GM18498 (cell line): ENCODE data around the gene USH1G.
"Not testable (repeated sequence)": the region's sequence is repeated elsewhere in the genome, so short reads cannot be mapped to it uniquely, and the experiment has no call there.

ENCODE experiments used
- ATAC-seq: cut with Tn5 transposase; IDR thresholded peaks from one replicate; pipeline ENCODE4 v1.9.1; 2021; ENCODE audit warnings: mild to moderate bottlenecking, moderate library complexity; ENCODE audit not compliant: unreplicated experiment

The USH1G gene

GRCh38 chr17:74906214-74906793 is 16.8 kb downstream of the USH1G start:
- ATAC-seq: not testable (repeated sequence)

GRCh38 chr17:74904687-74905409 is 18.2 kb downstream of the USH1G start:
- ATAC-seq: no peak

GRCh38 chr17:74903671-74904070 is 19.4 kb downstream of the USH1G start:
- ATAC-seq: no peak

DNA sequence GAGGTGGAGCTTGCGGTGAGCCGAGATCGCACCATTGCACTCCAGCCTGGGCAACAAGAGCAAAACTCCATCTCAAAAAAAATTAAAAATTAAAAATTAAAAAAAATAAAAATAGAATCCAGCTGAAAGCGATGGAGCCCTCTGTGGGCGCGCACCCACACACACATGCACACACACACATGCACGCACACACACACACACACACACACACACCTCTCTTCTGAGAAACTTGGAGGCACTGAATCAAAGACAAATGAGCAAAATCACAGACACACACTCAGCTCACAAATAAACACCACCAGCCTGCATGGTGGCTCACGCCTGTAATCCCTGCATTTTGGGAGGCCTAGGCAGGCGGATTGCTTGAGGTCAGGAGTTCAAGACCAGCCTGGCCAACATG is 20.0 kb downstream of the USH1G start:
- no peak for ATAC-seq

DNA sequence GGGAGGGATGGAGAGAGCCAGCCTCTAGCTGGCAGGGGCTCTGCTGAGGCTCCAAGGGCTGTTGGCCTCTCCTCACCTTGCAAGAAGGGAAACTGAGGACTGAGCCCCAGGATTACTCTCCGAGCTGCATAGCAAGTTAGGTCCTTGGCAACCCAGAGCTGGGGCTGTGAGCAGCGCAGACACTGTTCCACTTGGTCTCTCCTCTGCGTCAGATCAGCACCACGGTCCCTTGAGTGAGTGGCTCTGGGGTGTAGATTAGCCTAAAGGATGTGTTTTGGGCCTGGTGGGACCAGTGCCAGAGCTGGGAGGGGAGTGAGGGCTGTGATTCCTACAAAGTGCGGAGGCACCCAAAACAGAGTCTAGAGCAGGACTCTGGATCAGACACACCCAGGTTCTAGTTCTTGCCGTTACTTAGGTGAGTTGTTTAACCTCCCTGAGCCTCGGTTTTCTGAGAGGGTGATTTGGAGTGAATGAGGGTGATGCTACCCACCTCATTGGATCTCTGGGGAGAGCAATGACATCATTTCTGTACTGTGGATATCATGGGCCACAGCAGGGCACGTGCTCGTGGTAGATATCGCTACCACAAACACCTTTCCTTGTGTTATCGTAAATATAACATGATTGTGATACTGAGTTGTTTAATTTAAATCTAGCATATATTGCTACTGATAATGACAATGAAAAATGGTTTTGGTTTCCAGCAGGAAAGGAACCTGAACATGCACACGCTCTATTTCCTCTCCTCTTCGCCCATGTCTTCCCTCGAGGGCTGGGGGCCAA is 21.5 kb downstream of the USH1G start:
- ATAC-seq: no peak

GRCh38 chr17:74900208-74900607 is 22.8 kb downstream of the USH1G start:
- ATAC-seq: no peak

DNA sequence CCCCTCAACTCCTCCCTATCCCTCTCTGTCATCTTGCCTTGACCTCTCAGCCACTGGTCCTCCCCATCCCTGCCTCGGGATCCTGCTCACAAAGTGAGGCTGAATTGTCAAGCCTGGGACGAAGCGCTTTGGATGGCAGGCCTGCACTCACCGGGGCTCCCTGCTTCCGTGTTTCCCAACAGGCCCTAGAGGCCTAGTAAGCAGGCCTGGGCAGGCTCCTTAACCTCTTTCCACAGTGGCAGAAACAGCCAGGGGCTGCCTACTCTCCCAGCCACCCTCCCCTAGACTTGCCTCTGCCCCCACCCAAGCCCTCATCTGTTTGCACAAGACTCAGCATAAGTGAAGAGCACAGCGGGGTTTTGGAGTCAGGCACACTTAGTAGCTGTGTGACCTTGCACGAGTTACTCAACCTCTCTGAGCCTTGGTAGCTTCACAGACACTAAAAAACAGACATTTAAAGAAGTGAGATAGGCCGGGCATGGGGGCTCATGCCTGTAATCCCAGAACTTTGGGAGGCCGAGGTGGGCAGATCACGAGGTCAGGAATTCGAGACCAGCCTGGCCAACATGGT is 24.6 kb downstream of the USH1G start:
- no peak for ATAC-seq

GRCh38 chr17:74893936-74894671 is 29.0 kb downstream of the USH1G start:
- ATAC-seq: no peak

DNA sequence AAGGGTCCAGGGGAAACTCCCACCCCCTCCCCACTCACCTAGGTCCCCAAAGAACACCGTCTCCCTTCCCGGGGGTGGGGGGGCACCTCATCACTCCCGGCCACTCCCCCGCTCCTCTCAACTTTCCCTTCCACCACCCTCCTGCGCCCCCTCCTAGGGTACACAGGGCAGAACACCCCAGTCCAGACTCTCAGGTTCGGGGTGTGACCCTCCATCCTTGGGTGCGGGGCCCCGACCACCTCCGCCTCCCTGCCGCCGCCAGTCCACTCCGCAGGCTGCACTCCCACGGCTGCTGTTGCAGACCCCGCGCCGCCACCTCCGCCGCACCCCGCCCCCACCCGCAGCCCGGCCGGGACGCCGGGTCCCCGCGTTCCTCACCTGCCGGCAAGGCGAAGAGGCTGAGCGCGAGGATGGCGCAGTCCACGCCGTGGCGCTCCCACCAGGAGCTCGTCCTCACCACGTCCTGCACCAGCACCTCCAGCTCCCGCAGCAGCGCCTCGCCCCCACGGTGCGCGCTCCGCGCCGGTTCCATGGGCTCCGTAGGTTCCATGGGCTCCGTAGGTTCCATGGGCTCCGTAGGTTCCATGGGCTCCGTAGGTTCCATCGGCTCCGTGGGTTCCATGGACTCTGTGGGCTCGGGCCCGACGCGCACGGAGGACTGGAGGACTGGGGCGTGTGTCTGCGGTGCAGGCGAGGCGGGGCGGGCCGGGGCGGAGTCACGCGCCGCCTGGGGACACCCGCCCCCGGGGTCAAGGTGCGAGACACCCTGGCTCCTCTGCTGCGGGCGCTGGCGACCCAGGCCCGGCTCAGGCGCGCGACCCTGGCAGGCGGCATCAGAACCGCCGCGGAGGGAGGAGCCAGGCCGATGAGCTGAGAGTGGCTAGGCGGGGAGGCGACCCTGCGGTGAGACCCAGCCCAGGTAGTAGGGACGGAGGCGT is 29.8 kb downstream of the USH1G start, which contains the start of gene FADS6:
TSS of gene FADS6 (minus strand) at position 660 of the 938 bp plus-strand sequence. CDS start at position 622, 38 bp downstream.
- no peak for ATAC-seq

GRCh38 chr17:74892013-74892841 is 30.8 kb downstream of the USH1G start:
- ATAC-seq: no peak

- no peak for ATAC-seq
These were observed 32.5 kb downstream of the USH1G start for GRCh38 chr17:74890554-74890953.

GRCh38 chr17:74888469-74888868 is 34.6 kb downstream of the USH1G start:
- no peak for ATAC-seq

GRCh38 chr17:74883241-74883745 is 39.8 kb downstream of the USH1G start:
- no peak for ATAC-seq

DNA sequence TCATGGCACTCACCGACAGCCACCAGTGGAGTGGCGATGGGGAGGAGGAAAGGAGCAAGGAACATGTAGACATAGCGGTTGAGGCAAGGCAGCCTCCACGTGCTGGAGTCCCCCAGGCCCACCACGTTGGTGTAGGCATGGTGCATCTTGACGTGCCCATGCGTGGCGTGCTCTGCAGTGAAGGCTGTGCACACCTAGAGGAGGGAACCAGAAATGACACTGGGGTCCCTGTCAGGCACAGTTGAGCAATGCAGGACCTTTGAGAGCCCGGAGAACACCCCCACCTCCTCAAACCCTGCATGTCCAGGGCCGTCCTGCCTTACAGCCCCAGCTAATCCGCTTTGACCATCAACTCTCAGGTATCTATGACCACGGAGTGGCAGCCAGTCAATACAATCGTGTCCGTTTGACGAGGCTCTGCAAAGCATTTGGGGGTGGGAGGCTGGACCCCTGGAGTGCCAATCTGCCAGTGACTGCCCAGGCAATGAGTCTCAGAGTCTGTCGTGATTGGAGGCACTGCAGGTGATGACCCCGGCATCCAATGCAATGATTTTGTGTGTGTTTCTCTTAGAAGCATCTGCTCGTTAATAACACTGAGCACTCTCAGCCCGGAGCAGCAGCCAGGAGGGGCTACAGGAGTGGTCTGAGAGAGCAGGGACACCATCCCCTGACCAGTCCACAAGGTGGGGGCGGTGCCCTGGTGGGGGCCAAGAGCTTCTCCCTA is 40.4 kb downstream of the USH1G start:
- no peak for ATAC-seq

GRCh38 chr17:74881073-74881472 is 42.0 kb downstream of the USH1G start:
- no peak for ATAC-seq

DNA sequence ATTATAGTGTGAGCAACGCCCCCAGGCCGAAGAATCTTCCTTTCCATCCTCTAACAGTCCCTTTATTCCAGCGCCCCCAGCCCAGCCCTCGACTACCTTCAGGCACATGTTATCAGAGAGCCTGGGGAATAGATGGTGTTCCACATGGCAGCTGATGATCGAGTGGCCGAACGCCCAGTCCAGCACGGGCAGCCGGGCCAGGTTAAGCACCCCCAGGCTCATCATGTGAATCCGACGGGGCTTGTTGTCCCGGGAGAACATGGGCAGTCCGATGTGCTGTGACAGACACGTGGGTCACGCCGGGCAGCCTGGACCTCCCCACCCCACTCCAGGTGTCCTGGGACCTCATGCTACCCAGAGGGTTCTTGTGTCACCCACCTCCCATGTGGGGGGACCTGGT is 43.7 kb downstream of the USH1G start:
- ATAC-seq: no peak

GRCh38 chr17:74878658-74879057 is 44.4 kb downstream of the USH1G start:
- no peak for ATAC-seq
